NOMO-1 treated with DMSO at 0.1 percent for 48 hours (cell line): ENCODE measurements around the gene MAML3.

ENCODE experiments used
- DNase-seq: peaks from one replicate; lab custom pipeline; 2025; ENCODE audit not compliant: unreplicated experiment; lab: John Stamatoyannopoulos, UW

The MAML3 gene

DNA sequence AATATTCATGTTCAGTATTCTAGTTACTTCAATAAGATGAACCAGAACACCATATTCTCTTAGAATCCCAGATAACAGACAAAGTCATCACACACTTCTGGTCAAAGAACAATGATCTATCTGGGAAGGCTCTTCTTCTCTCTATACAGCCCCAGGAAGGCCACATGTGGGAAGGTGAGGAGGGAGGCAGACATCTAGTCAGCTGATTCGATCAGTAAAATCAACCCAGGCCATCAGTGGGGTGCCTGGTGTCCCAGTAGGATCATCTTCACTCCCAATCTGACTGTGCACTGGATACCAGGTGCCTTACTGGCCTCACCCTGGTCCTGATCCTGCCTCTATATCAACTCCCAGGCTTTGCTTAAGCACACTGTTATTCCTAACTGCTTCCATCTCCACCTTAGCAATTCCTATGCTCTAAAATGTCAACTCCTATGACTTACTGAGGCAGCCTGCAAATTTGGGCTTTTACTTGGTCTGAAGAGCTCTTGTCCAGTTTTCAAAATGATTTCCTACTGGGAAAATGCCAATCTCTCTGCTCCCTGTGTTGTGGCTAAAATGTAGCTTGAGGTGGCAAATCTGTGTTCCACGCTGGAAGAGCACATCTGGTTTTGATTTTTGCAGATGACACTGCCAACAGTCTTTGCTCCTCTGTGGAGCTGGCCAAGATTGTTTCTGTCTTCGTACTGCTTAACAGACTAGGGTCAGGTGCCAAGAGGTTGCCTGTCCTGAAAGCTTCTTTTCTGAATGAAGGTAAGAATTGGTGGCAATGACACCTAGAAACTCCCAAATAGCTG lies 359.6 kb downstream of the MAML3 start:
- DNase-seq = no peak

DNA sequence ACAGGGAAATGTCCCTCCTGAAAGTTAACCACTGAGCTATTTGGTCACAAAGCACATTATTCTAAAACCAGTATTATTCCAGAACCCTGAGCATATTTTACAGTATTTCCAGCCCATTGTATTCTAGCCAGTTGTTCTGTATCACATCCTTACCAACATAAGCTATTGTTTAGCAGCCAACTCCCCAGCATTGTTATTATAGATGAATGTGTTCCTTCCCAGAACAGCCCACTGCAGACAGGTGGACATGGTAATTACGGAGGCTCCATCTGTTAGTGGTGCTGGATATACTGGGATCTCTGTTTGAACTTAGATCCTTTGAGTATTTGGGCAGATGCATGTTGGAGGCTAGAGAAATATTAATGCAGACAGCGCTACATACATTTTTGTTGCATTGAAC lies 362.3 kb downstream of the MAML3 start:
- no peak for DNase-seq

DNA sequence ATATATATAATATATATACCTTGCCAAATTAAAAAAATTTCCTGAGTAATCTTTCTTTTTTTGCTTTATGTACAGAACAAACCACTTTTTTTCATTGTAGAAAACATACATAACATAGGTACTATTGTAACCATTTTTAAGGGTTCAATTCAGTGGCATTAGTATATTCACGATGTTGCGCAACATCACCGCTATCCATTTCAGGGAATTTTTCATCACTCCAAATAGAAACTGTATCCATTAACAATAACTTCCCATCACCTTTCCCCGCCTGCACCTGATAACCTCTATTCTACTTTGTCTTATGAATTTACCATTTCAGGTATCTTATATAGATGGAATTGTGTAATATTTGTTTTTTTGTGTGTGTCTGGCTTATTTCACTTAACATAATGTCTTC lies 363.7 kb downstream of the MAML3 start:
- no peak for DNase-seq

DNA sequence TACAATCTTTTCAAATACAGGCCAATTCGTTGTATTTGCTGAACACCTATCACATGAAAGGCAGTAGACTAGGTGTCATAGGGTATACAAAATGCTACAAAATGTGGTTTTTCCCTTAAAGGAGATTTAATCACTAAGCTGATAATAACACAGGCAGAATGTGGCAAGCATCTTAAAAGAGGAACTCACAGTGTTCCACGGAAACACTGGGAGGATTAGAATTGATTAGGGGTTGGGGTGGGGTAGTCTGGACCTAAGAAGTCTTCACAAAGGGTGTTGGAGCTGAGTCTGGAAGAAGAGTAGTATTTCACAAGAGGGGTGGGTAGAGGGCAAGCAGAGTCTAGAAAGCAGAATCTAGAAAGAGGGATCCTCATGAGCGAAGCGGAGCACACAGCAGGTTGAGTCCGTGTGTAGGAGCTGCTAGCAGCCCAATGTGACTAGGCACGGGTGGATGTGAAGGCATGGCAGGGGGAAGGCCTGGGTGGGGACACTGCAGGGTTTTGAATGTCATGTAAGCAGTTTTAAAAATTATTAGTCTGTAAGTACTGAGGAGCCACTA lies 364.8 kb downstream of the MAML3 start:
- DNase-seq = peak; percentile 69

DNA sequence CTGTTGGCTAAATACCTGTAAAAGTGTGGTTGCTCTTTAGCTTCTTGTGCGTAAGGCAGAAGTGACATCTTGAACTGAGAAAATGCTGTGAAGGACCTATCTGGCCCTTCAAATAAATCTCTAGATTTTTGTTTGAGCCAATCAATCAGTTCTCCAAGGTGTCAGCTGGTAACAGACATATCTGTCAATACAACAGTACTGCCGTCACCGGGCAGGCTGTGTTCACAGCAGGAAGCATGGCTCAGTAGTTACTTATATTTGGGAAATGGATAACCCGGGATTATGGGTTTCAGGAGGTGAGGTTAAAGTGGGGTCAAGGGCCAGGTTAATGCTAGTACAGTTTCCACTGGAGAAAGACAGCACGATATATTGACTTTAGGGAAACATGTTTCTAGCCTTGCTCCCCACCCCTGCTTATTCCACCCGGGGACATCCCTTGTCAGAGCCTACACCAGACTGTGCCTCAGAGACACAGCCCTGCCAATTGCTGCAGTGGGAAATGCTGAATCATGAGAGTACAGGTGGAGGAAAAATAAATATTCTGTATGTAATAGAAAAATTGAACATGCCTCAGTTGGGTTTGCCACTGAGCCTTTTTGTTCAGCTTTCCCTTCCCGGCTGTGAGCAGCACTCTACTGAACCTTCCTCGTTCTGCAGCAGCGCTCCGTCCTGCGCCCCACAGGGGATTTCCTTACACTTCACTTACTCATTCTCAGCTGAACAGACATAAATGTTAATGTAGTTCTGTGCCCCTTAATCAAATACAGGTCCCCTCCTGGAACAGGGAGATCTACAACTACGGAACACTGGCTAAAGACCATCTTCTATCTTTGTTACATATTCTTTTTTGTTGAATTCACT lies 367.3 kb downstream of the MAML3 start:
- no peak for DNase-seq

DNA sequence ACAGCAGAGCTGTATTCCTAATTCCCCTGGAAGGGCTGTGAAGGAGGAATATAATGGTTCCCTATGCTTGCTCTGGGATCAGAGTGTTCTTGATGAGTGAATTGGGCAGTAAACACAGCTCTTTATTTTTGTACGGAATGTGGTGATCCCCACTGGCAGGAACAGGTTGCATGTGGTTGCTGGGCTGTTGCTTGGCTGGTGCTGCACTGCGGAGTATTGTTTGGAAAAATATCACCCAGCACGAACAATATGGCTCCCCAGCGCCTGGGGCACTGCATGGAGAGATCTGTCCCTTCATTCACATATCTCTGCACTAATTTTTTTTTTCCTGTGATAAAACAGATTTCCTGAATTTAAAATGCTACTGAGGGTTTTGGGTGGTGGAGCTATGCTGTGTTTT lies 368.6 kb downstream of the MAML3 start:
- no peak for DNase-seq

DNA sequence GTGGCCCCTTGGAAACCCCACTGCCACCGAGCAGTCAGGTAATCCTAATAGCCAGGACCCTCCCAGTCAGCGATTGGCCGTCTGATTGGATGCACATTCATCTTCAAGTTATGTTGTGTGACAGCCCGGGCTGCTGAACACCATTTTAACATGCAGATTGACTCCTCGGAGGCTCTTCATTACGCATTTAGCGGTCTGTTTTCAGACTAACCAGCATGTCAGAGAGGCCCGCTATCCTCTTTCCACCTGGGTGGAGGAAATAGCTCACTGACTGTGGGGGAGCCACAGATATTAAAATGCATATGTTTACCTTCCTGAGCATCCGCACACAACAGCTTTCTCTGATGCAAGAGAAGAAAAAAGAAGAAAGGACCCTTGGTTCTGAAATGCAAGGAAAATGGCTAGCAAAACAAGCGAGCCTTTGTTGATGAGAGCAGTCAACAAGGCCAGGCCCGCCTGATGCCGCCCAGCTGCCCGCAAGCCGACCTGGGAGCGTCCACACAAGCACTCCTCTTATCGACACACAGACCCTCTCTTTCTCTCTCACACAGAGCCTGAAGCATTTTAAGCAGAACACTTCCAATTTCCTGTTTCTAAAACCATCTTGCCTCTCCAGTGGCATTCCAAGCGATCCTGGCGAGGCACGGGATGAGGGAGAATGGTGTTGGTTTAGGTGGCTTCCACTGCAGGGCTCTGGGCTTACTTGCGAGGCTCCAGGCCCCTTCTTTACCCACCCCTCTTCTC lies 370.1 kb downstream of the MAML3 start:
- no peak for DNase-seq

DNA sequence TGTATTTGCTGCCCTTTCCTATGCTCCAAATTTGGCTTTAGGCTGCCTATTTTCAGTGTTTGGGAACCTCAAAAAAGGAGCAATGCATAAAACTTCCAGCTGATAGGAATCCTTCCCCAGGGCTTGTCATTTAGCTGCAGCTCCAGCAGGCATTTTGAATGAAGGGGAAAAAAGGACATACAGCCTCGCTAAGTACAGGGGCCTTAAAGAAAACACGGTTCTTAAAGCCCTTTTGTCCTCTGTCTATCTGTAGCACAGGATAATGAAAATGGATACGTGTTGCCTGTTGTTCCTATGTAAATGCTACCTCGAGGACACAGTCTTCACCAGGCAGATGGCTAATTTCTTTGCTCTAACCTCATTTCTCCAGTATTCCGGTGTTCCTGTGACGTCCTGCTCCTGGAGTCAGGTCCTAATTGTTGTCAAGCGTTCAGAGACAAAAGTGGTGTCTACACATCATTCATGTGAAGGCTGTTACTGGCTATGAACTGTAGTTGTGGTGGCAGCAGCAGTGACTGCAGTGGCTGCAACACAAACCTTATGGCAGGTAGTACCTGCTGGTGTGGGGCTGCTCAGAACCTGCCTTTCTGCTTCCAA lies 371.0 kb downstream of the MAML3 start:
- DNase-seq = no peak

DNA sequence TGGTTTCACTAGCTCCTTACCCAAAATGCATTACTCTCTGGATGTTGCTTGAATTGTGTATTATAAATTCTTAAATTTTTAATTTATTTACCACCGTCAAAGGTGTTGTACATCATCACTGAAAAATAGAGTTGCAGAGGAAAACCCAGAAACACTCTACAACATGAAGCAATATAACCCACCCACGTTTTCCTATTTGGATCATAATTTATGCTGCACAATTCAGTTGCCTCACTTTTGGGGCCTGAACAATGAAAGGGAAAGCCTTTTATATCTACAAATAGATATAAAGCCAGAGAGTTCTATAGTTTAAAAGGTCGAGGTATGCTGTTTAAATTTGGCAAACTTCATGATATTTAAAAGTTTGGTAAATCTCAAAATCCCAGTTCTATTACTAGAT lies 372.9 kb downstream of the MAML3 start:
- no peak for DNase-seq

DNA sequence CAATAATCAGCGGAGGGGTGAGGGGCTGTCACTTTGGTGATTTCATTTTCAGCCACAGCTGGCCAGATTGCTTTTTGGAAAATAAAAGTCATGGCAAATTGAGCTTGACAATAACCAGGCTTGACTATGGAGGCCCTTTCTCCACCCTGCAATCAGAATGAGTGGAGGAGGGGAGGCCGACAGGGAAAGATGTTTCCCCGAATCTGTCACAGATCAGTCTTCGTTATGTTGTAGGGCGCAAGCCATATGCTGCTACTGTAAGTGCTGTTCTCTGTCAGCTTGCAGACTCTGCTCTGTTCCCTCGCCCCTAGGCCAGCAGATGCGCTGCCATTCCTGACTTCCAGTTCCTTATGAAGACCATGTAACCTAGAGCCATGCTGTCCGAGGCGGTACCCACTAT lies 374.3 kb downstream of the MAML3 start:
- no peak for DNase-seq

DNA sequence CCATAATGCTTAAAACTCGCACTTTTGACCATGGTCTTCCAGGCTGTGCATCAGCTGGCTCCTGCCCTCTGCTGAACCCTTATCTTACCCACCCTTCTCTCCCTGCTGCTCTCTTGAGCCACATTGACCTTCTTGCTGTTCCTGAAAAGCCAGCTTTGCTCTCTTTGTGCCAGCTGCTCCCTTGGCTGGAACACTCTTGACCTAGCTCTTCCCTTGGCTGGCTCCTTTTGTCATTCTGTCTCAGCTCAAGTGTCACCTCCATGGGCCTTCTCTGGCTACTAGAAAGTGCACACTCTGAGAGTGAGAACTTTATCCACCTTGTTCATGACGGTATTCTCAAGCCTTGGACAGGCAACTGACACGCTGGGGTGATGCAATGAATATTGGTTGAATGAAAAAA lies 376.2 kb downstream of the MAML3 start:
- DNase-seq = no peak

DNA sequence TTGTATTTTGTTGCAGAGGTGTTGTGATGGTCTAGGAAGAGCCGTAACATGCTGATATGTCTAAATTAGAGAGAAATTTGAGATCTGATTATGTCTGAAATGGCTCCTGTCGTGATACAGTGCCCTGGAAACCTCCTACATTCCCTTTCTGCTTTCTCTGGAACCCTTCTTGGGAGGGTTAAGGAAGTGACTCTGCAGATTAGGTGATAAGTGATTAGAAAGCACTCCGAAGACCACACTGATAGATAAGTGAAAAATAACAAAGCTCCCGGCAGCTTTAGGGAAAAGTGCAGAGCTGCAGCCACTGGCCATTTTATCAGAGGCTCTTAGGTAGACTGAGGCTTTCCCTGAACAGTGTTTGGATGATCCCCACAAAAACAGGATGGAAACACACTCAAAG lies 377.7 kb downstream of the MAML3 start:
- DNase-seq = no peak

DNA sequence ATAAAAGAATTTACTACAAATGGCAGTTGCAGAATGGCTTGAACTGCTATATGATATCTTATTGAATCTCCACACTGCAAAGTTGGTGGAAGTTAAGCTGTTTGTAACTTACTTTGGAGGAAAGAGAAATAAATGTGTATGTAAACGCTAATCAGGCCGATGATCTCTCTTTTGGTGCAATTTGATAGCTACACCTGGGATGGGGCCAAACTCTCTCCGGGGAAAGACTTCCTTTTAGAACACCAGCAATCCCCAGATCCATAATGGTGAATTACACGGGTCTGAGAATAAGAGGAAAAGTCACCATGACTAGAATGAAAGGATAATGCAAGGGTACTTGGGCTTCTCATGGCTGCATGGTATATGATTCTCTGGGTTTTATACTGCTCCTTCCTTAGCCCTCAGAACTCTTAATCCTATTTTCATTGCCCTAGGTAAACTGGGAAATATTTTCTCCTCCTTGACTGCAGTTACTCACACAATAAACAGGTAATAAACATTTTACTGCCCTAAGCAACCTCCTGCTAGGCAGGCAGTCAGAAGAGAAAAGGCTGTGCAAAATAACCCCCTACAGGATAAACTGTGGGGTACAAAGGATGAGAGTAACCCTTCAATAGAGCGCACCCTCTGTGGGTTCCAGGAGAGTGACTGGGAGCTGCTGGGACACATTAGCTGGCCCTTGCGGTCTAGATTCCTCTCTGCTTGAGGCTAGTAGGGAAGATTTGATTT lies 379.1 kb downstream of the MAML3 start:
- no peak for DNase-seq

DNA sequence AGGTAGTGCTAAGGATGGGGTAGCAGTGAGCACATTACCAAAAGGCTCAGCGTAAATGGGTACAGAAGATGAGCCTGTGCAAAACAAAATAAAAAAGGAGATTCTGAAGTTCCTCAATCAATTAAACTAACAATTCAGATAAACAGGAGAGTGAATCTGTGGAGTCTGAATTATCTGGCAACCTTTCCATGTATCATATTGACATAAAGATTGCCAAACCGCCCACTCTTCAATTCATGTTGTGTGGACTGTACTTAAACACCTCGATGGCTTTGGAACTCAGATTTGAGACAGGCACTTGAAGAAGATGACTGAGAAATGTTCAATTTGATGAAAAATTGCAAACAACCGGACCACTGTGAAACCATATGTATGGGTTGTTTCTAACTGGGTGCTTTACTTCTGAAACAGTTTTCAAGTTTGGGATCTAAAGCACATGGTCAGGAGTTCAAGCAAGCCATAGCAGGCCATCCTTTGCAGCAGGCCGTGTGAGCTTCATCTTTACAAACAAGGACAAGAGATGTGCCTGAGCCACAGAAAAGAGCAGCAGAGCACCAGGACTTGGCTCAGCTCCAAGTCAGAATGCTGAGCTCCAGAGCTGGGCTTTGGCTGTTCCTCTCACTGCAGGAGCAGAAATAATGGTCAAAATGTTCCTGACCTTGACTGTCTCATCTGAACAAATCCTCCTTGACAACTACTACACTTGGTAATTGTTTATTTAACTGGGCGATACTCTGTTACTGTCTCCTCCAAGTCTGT lies 380.2 kb downstream of the MAML3 start:
- DNase-seq = no peak

DNA sequence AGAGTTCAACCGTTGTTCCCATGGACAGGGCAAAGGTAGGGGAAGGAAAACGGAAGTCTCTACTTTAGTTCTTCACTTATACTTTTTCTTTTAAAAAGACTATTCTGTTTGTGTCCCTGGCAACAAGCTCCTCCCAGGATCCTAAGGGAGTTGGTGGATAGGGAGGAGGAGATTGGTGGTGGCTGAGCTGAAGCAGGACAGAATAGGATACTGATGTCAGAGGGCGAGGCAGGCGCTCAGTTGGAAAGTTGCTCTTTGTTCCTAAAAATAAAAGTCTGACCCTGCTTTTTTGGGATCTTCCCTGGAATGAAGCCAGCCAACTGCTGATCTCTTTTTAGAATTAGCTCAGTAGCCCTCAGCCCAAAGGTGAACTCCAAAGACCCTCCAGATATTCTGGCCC lies 383.6 kb downstream of the MAML3 start:
- DNase-seq = no peak

DNA sequence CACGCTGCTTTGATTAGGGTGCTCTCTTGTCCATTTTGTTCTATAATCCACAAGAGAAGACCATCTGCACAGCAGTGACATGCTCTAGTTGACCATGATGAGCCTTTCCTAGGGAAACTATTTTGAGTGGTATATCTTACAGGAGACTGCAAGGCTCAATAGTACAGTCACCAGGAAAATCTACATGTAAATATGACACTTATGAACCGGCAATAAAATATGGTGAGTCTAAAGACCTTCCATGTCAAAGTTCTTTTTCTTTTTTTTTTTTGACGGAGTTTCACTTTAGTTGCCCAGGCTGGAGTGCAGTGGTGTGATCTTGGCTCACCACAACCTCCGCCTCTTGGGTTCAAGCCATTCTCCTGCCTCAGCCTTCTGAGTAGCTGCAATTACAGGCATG lies 384.6 kb downstream of the MAML3 start:
- no peak for DNase-seq

DNA sequence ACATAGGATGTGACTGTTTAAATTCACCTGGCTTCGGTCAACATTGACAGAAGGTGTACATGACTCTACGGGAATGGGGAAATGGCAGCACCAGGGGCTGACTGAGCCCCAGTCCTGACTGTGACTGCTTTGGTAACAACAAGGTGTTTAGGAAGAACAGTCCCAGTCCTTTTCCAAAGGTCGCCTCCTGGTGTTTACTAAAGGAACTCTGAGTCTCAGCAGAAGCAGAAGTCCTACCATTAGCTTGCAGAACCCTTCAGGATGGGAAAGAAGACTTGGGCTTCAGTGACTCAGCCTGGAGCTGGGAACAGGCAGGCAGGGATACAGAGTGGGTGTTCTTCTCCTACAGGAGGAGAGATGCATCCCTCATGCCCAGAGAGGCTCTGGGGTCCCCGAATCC lies 385.1 kb downstream of the MAML3 start:
- no peak for DNase-seq

DNA sequence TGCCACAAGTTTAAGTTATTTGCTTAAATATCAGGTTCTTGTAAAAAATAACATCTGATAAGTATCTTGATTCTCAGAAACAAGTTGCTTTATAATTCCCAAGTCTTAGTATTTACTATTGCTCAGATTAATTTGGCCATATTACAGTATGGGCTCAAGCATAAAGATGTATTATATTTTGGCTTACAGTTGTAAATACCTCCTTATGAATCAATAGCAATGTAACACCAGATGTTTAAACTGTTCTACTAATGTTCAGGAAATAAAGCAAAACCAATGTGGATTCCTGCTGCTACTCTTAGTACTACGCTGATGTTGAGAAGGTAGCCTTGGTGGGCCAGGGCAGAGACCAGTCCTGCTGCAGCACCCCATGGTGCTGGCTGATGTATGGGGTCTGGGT lies 385.6 kb downstream of the MAML3 start:
- DNase-seq = no peak

DNA sequence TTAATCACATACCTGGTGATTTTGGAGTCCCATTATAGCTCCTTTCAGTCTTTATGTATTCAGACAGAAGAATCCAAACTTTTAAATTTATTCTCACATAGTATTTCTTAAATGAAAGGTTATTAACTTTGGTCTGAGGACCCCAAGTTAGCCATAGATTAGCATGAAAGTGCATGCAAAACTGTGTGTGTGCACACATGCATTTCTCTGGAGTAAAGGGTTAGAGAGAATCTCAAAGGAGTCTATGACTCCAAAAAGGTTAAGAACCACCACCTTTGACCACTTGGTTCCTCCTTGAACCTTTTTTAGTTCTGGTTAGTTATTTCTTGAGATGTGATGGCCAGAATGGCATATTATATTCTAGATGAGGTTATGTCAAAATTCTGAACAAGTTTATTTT lies 386.4 kb downstream of the MAML3 start:
- DNase-seq = no peak

DNA sequence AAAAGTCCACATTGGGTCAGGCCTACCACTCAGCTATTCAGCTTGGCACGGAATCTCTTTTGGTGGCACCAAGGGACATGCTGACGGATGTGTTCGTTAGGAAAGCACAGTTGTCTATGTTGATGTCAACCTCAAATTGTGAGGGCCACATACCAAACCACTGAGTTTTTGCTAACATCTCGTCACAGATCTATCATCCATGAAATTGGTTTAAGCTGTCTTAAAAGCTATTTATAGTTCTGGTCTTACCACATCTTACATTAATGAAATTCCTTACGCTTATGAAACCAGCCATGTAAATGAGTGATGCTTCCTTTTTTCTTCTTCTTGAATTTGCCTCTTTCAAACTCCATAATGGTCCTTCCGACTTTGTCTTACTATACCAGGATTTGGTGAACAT lies 386.8 kb downstream of the MAML3 start:
- DNase-seq = peak; percentile 91
